H9 (cell line): Measurements from ENCODE around the gene ZNF585A. TPM values are rescaled to one million over a fixed set of nuclear protein-coding genes. Genes with fewer than 3 reads are reported as not detected.
A peak's percentile ranks its signal among the peaks of the same experiment; 100 is the strongest.

Experiments used
- DNase-seq: peaks from one replicate; pipeline ENCODE4 v3.0.0-alpha.2; 2017
- H2AFZ ChIP-seq: one replicate; pipeline ENCODE4 v1.6.1; 2013; ENCODE audit warnings: mild to moderate bottlenecking, low read length, control low read depth, moderate library complexity
- H2AK5ac ChIP-seq: 2 replicates; pipeline ENCODE4 v1.6.1; 2013; ENCODE audit warnings: low read length, control low read depth, mixed read lengths; ENCODE audit not compliant: insufficient read length
- H2BK120ac ChIP-seq: one replicate; pipeline ENCODE4 v1.6.1; 2013; ENCODE audit warnings: low read depth, mild to moderate bottlenecking, low read length, control low read depth, inconsistent platforms; ENCODE audit not compliant: poor library complexity, severe bottlenecking
- H2BK12ac ChIP-seq: 2 replicates; pipeline ENCODE4 v1.6.1; 2013; ENCODE audit warnings: low read length, control low read depth, mixed read lengths, low read depth; ENCODE audit not compliant: insufficient read length
- H2BK15ac ChIP-seq: 2 replicates; pipeline ENCODE4 v1.6.1; 2013; ENCODE audit warnings: low read depth, low read length, control low read depth
- H2BK20ac ChIP-seq: one replicate; pipeline ENCODE4 v1.6.1; 2013; ENCODE audit warnings: low read depth, mild to moderate bottlenecking, low read length, control low read depth, inconsistent platforms; ENCODE audit not compliant: poor library complexity, severe bottlenecking
- H2BK5ac ChIP-seq: 2 replicates; pipeline ENCODE4 v1.6.1; 2013; ENCODE audit warnings: low read length, control low read depth, mixed read lengths; ENCODE audit not compliant: insufficient read length
- H3K14ac ChIP-seq: 2 replicates; pipeline ENCODE4 v1.6.1; 2013; ENCODE audit warnings: low read length, control low read depth; ENCODE audit not compliant: insufficient read depth
- H3K18ac ChIP-seq: 2 replicates; pipeline ENCODE4 v1.6.1; 2013; ENCODE audit warnings: low read depth, mild to moderate bottlenecking, mixed read lengths, low read length, control low read depth; ENCODE audit not compliant: insufficient read length
- H3K23ac ChIP-seq: 2 replicates; pipeline ENCODE4 v1.6.1; 2013; ENCODE audit warnings: low read length, control low read depth, mixed read lengths, low read depth; ENCODE audit not compliant: insufficient read length
- H3K23me2 ChIP-seq: 2 replicates; pipeline ENCODE4 v1.6.1; 2013; ENCODE audit warnings: low read depth, mild to moderate bottlenecking, mixed read lengths, low read length, control low read depth; ENCODE audit not compliant: insufficient read length, poor library complexity, severe bottlenecking
- H3K27ac ChIP-seq: 2 replicates; pipeline ENCODE4 v1.5.1; 2013; ENCODE audit warnings: low read length, control low read depth, mixed read lengths, low read depth; ENCODE audit not compliant: insufficient read length
- H3K27me3 ChIP-seq: 2 replicates; pipeline ENCODE4 v1.6.1; 2013; ENCODE audit warnings: low read length, control low read depth, inconsistent platforms; ENCODE audit not compliant: insufficient read depth
- H3K4ac ChIP-seq: 2 replicates; pipeline ENCODE4 v1.6.1; 2013; ENCODE audit warnings: low read depth, mild to moderate bottlenecking, control low read depth, inconsistent platforms, low read length, moderate library complexity
- H3K4me1 ChIP-seq: 2 replicates; pipeline ENCODE4 v1.6.1; 2013; ENCODE audit warnings: low read length, control low read depth, inconsistent platforms; ENCODE audit not compliant: insufficient read depth
- H3K4me2 ChIP-seq: 2 replicates; pipeline ENCODE4 v1.6.1; 2013; ENCODE audit warnings: low read length, control low read depth, mixed read lengths; ENCODE audit not compliant: insufficient read length, insufficient read depth
- H3K56ac ChIP-seq: 2 replicates; pipeline ENCODE4 v1.6.1; 2013; ENCODE audit warnings: low read depth, mild to moderate bottlenecking, mixed read lengths, low read length, control low read depth; ENCODE audit not compliant: insufficient read length
- H3K79me1 ChIP-seq: 2 replicates; pipeline ENCODE4 v1.6.1; 2013; ENCODE audit warnings: low read depth, mild to moderate bottlenecking, moderate library complexity, low read length, control low read depth, inconsistent platforms; ENCODE audit not compliant: insufficient read depth, poor library complexity, severe bottlenecking
- H3K79me2 ChIP-seq: 2 replicates; pipeline ENCODE4 v1.6.1; 2013; ENCODE audit warnings: low read length, control low read depth, inconsistent platforms; ENCODE audit not compliant: insufficient read depth
- H3K9ac ChIP-seq: 2 replicates; pipeline ENCODE4 v1.6.1; 2013; ENCODE audit warnings: low read length, control low read depth, mixed read lengths; ENCODE audit not compliant: insufficient read length; ENCODE audit errors: extremely low read depth
- H3K9me3 ChIP-seq: one replicate; pipeline ENCODE4 v1.6.1; 2013; ENCODE audit warnings: low read depth, low read length, inconsistent platforms; ENCODE audit not compliant: control insufficient read depth
- H3T11ph ChIP-seq: one replicate; pipeline ENCODE4 v1.6.1; 2013; ENCODE audit warnings: mild to moderate bottlenecking, low read length, control low read depth, inconsistent platforms
- H4K20me1 ChIP-seq: one replicate; pipeline ENCODE4 v1.6.1; 2013; ENCODE audit not compliant: control insufficient read depth, insufficient read length, insufficient read depth
- H4K5ac ChIP-seq: 2 replicates; pipeline ENCODE4 v1.6.1; 2013; ENCODE audit warnings: low read depth, mild to moderate bottlenecking, mixed read lengths, low read length, control low read depth; ENCODE audit not compliant: insufficient read length
- H4K8ac ChIP-seq: replicated peaks from 2 replicates; pipeline ENCODE4 v1.6.1; 2013; ENCODE audit warnings: low read length, control low read depth, mixed read lengths, low read depth; ENCODE audit not compliant: insufficient read length
- H4K91ac ChIP-seq: 2 replicates; pipeline ENCODE4 v1.6.1; 2013; ENCODE audit warnings: low read depth, mild to moderate bottlenecking, moderate library complexity, mixed read lengths, low read length, control low read depth; ENCODE audit not compliant: insufficient read length
- H3K27ac Mint-ChIP-seq, 3 experiments: 2 replicates in 2 of 3; 3 replicates in 1 of 3; pipeline ENCODE4 v1.8.0; 2020 to 2021; ENCODE audit warnings: mixed read lengths in 3 of 3, mild to moderate bottlenecking in 1 of 3, moderate library complexity in 1 of 3
- H3K27me3 Mint-ChIP-seq: 2 replicates; pipeline ENCODE4 v1.8.0; 2021; ENCODE audit warnings: low read depth, mild to moderate bottlenecking, moderate library complexity, mixed read lengths
- H3K36me3 Mint-ChIP-seq, 3 experiments: 2 replicates in 2 of 3; 3 replicates in 1 of 3; pipeline ENCODE4 v1.8.0; 2020 to 2021; ENCODE audit warnings: low read depth in 3 of 3, mixed read lengths in 3 of 3; ENCODE audit not compliant: insufficient read depth in 1 of 3
- H3K4me1 Mint-ChIP-seq, 2 experiments: 2 replicates each; pipeline ENCODE4 v1.8.0; 2020; ENCODE audit warnings: mixed read lengths in 2 of 2
- H3K4me3 Mint-ChIP-seq, 2 experiments: 2 replicates in 1 of 2; 3 replicates in 1 of 2; pipeline ENCODE4 v1.8.0; 2020 to 2021; ENCODE audit warnings: mild to moderate bottlenecking in 2 of 2, mixed read lengths in 2 of 2, moderate library complexity in 1 of 2
- H3K9me3 Mint-ChIP-seq, 2 experiments: 2 replicates in 1 of 2; 3 replicates in 1 of 2; pipeline ENCODE4 v1.8.0; 2020; ENCODE audit warnings: mild to moderate bottlenecking in 2 of 2, mixed read lengths in 2 of 2, moderate library complexity in 1 of 2
- CTCF ChIP-seq: fragments of 200-600 bp; sonication (generic); conservative IDR thresholded peaks from 3 replicates; pipeline ENCODE4 v1.8.0; 2021; ENCODE audit warnings: antibody characterized with exemption, mild to moderate bottlenecking
- WGBS: extraction: QIAGEN DNeasy Blood & Tissue Kit; methylation state at CpG from one replicate; pipeline ENCODE4 v1.1.7; 2013; ENCODE audit warnings: missing lambda C conversion rate, low lambda C conversion rate, mixed read lengths; ENCODE audit not compliant: insufficient read length; ENCODE audit errors: extremely low coverage; 5-methylcytosine and 5-hydroxymethylcytosine counted together
- total RNA-seq: library from RNA; stranded (reverse); gene quantifications from 2 replicates; pipeline ENCODE4 v1.2.1, GENCODE V29; 2021

Gene ZNF585A
- total RNA-seq, 1 experiment from 2014 or later, result 18.3 TPM

DNA sequence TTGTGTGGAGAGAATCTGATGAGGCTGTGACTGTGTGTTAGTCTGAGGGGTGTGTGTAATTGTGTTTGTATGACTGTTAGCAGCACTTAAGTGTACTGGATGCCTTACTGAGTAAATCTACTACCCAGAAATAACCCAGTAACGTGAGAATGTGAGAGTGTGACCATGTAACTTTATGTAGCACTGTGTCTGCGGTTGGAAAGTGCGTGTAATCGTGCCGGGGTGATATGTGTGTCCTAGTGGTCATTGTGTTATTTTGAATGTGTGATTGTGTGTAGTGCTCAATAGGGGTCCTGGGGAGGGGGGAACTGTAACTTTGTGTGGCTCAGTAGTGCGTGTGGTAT, 46.1 kb upstream of the ZNF585A start:
- Mint-ChIP-seq H3K4me1 (peaks cover 6 to 9% of the 10 kb centered on the region in 2 experiments), H3K4me3 (peak overlapping the region; percentile 84 to 97), H3K36me3 (peaks cover 4 to 37% (median 23%) of the 10 kb centered on the region in 3 experiments), H3K27ac (peak overlapping the region; percentile 8 to 100 (median 99); a peak in 6 of 7 replicates), H3K27me3 (no peaks in the 10 kb centered on the region; the same call in 1 of the 2 replicates), H3K9me3 (peaks cover 8 to 33% of the 10 kb centered on the region in 2 experiments)
- no peak overlapping the region for H3K56ac ChIP-seq
- H4K20me1 ChIP-seq, result no peaks in the 10 kb centered on the region
- H3K14ac ChIP-seq, result peak overlapping the region; percentile 3; the same call in 1 of the 2 replicates
- H4K8ac ChIP-seq, result no peak overlapping the region
- H2AFZ ChIP-seq, result no peak overlapping the region
- no peaks in the 10 kb centered on the region for H3K9me3 ChIP-seq
- H2BK120ac ChIP-seq, result no peak overlapping the region
- no peak overlapping the region for H4K91ac ChIP-seq
- H2BK5ac ChIP-seq, result no peak overlapping the region
- H3K79me2 ChIP-seq, result peaks cover 1% of the 10 kb centered on the region; the same call in 1 of the 2 replicates
- no peaks in the 10 kb centered on the region for H3K27me3 ChIP-seq
- no peaks in the 10 kb centered on the region for H3K79me1 ChIP-seq
- no peak overlapping the region for H4K5ac ChIP-seq
- TF ChIP-seq CTCF, result no peak
- H3K18ac ChIP-seq, result no peak overlapping the region
- H3K23ac ChIP-seq, result no peak overlapping the region
- H2AK5ac ChIP-seq, result no peak overlapping the region
- H2BK15ac ChIP-seq, result no peak overlapping the region
- no peaks in the 10 kb centered on the region for H3K4me1 ChIP-seq
- no CpG with 5 or more reads among the region's 6 CpGs for WGBS
- H3T11ph ChIP-seq, result no peak overlapping the region
- no peak overlapping the region for H3K27ac ChIP-seq
- DNase-seq, result no peak
- H3K4me2 ChIP-seq, result peak overlapping the region; percentile 93
- no peak overlapping the region for H2BK12ac ChIP-seq
- H2BK20ac ChIP-seq, result no peak overlapping the region
- peak overlapping the region; percentile 83 for H3K9ac ChIP-seq
- H3K4ac ChIP-seq, result no peak overlapping the region
- peaks cover 8% of the 10 kb centered on the region for H3K23me2 ChIP-seq
